Muscle of back (tissue), 11 donors: ENCODE results near the gene NATD1. TPM values are rescaled to one million over a fixed set of nuclear protein-coding genes. Genes with fewer than 3 reads are reported as not detected.
A peak's percentile ranks its signal among the peaks of the same experiment; 100 is the strongest.
"Not testable (repeated sequence)": the region's sequence is repeated elsewhere in the genome, so short reads cannot be mapped to it uniquely, and the experiment has no call there.

Experiments used
- DNase-seq, 3 donors: peaks; one replicate each; pipeline versions ENCODE4 v3.0.0 to v3.0.0-alpha.2; 2013
- polyA plus RNA-seq, 10 donors: library from polyadenylated mRNA; unstranded; fragments of 120-200 nt; gene quantifications; one replicate each; pipeline ENCODE4 v1.2.1, GENCODE V29; 2013; ENCODE audit not compliant: insufficient read length in 10 of 10

Gene NATD1
- polyA plus RNA-seq, 10 donors: 9.8 to 18.1 (median 15.1) TPM

- no peak for DNase-seq
These were observed 57.1 kb downstream of the NATD1 start for GRCh38 chr17:21196126-21196525.

DNA sequence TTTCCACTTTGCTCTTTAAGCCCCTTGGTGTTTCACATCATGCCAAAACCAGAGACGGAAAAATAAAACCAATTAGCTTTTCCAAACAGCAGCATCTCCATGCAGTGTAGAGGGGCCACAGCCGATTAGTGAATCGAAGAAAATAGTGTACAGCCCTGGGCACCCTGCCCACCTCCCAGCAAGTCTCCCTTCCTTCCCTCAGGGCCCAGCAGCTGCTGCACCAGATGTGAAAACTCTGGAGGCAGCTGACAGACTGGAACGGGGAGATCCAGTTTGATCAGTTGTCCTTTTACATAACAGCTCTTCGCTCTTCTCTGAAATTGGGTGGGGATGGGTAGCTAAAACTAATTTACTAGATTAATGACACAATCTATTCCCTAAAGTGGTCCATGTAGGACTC is 58.5 kb downstream of the NATD1 start:
- DNase-seq: peak; percentile 73 to 91 (median 85)

DNA sequence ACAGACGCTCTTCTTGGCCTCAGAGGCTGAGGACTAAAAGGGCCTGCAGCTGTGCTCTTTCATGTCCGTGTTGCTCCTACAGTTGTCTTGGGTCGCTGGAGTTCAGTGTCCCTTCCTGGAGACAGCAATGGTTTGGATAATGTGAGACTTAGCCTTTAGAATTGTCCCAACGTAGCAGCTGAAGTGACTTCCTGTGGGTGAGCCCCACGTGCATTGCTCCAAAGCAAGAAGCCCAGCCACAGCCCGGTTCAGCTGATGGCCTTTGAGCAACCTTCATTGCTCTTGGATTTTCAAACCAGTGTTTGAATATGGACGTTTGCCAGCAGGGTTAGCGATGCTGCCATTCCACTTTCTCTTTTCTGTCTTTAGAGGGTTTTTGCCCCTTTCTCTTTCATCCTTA is 59.0 kb downstream of the NATD1 start:
- DNase-seq: peak; percentile 36 to 75 (median 48)

GRCh38 chr17:21193031-21193430 is 60.2 kb downstream of the NATD1 start:
- no peak for DNase-seq

DNA sequence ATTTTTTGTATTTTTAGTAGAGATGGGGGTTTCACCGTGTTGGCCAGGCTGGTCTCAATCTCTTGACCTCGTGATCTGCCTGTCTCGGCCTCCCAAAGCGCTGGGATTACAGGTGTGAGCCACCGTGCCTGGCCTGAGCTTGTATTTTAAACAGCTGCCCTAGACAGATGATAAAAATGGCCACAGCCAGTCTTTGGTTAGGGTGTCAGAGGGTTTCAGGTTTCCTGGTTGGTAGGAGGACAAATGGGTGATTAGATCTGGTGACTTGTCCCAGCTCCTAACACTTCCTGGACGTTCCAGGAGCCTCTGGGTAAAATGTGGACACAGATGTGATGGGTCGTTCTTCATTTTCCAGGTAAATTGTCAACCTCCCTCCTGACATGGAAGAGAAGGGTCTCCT is 60.8 kb downstream of the NATD1 start:
- DNase-seq: not testable (repeated sequence)

- no peak for DNase-seq
These were observed 61.5 kb downstream of the NATD1 start for GRCh38 chr17:21191698-21192097.

DNA sequence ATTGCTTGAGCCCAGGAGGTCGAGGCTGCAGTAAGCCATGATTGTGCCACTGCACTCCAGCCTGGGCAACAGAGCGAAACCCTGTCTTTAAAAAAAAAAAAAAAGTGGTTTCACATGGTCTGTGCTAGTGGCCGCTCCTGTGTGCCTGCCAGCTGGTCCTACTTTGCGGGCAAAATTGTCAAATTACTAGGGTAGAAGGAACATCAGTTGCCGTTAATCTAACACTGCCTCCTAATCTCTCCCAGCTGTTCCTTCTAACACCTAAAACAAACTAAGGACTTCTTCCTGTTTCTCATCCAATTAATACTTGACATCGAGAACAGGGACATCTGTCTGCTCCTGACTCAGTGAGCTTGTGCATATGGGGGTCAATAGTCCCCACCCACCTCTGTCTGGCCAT is 63.1 kb downstream of the NATD1 start:
- DNase-seq: no peak

DNA sequence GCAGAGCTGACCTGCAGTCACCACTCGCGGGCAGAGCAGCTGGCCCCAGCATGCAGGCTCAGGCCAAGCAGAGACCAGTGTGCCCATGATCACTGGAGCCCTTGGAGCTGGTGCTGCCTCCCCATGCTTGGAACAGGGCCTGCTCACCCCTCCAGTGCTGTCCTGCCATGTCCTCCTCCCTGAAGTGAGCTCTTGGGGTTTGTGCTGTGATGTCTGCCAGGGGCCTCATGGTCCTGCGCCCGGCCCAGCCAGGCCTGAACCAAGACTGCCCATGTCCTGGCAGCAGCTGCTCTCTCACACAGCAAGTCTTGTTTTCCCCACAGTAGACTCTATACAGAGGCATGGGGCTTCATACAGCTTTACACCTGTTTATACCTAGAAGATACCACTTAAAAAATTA is 63.8 kb downstream of the NATD1 start:
- DNase-seq: no peak

Other genes starting within 250 kb of the NATD1 start
- gene USP22, start 210.4 kb downstream of the NATD1 start, polyA plus RNA-seq: 100 to 1,000 TPM; 135 to 203 (median 155) TPM
- gene DHRS7B, start 126.4 kb downstream of the NATD1 start, polyA plus RNA-seq: 10 to 100 TPM; 20.1 to 29.2 (median 23.7) TPM
- gene TMEM11, start 39.2 kb downstream of the NATD1 start, polyA plus RNA-seq: 10 to 100 TPM; 22.9 to 30.0 (median 26.6) TPM
- gene MAP2K3, start 31.3 kb upstream of the NATD1 start, polyA plus RNA-seq: 10 to 100 TPM; 20.6 to 31.8 (median 24.0) TPM
- 10 to 100 TPM in 5 of 10 donors, 1 to 10 TPM in 5; 4.5 to 15.1 (median 9.9) TPM for gene KCNJ12, start 122.9 kb upstream of the NATD1 start, polyA plus RNA-seq